ENCODE results near the gene TARS2.

The TARS2 gene

DNA sequence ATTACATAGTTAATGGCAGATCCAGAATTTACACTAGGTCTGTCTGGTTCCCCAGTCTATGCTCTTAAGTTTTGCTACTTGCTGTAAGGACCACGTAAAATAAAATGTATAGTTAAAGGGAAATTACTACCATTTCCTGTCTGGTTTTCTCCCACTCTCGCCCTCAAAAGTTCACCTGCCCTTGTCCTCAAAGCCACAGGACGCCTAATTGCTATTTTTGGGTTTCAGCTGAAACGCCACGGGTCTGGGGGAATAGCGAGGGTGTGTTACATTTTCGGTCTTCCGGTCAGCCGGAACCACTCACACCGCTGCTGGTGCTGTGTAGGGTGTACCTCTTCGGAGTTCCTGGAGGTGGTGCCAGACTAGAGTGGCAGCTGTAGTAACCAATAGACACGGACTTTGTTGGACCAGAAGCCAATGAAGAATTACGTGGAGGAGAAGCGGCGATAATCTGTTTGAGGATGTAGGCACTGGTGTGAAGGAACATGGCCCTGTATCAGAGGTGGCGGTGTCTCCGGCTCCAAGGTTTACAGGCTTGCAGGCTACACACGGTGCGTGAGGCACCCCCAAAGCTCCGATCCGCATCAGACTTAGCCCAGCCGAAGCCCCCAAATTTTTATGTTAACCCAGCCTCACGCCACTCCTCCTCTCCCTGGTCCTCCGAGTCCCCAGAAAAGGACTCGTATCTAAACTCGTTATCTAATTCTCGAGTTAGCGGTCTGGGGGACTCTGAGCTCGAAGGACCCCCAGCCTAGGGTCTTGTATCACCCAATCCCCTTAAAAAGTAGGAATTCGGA, at the start of gene TARS2:
Gene TARS2 (plus strand): TSS at position 454 of the 797 bp plus-strand sequence. CDS start 32 bp downstream, at position 486.
- DNase-seq: peak; percentile 99

- DNase-seq: no peak
Measured at GRCh38 chr1:150441121-150441520, 46.1 kb upstream of the TARS2 start.

GRCh38 chr1:150444232-150444631, 43.0 kb upstream of the TARS2 start:
- DNase-seq: no peak

GRCh38 chr1:150456146-150456647, 31.0 kb upstream of the TARS2 start:
- no peak for DNase-seq

- DNase-seq: peak; percentile 57
Measured at GRCh38 chr1:150464422-150464826, 22.8 kb upstream of the TARS2 start.

DNA sequence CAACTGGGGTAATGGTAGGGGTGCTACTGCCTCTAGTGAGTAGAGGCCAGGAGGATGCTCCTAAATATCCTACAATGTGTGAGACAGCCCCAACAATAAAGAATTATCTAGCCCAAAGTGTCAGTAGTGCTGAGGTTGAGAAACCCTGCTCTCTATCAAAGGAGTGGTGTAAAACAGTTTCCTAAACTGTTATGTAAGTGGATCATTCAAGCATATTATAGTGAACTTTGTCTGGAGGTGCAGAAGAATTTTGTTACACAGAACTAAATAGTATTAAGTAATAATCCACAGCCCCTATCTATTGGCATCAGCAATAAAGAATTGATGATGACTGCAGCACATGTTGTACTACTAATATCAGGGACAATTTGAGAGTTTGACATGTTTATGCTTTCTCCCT, 20.3 kb upstream of the TARS2 start:
- DNase-seq: no peak

DNA sequence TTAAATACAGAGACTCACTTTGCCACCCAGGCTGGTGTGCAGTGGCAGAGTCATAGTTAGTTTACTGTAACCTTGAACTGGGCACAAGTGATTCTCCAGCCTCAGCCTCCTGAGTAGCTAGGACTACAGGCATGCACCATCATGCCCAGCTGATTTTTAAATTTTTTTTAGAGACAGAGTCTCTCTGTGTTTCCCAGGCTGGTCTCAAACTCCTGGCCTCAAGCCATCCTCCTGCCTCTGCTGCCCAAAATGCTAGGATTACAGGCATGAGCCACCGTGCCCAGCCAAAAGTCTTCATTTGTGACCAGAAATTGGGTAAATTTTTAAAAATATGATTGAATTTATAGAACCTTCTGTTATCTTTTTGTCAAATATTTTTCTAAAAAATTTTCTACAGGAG, 17.9 kb upstream of the TARS2 start:
- DNase-seq: no peak

DNA sequence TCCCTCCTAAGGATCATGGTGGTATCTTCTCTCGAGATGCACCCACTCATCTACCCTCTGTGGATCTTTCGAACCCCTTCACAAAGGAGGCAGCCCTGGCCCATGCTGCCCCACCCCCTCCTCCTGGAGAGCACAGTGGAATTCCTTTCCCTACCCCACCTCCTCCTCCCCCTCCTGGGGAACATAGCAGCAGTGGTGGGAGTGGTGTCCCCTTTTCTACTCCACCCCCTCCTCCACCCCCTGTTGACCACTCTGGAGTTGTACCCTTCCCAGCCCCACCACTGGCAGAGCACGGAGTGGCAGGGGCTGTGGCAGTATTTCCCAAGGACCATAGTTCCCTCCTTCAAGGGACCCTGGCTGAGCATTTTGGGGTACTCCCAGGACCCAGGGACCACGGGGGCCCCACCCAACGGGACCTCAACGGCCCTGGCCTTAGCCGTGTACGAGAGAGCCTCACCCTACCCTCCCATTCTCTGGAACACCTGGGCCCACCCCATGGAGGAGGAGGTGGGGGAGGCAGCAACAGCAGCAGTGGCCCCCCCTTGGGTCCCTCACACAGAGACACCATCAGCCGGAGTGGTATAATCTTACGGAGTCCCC, 14.5 kb upstream of the TARS2 start:
- no peak for DNase-seq

GRCh38 chr1:150473659-150474058, 13.6 kb upstream of the TARS2 start:
- DNase-seq: no peak

- no peak for DNase-seq
Measured at GRCh38 chr1:150474869-150475268, 12.3 kb upstream of the TARS2 start.

DNA sequence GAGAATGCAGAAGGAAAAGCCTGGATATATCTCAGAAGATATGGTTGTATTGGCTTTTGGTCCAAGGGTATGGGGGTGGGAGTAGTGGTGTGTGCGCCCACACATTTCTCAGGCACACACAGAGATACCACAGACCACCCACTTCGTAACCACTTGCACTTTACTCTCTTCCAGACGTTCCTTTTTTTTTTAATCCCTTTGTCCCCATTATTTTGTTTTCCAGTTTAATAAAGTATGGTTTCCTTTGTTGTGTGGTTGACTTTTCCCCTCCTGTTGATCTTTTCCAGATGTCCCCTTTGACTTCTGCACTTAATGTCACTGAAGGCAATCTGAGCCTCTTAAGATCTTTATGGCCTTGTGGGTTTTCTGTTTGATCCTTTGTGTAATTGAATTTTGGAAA, 10.5 kb upstream of the TARS2 start:
- DNase-seq: peak; percentile 60

DNA sequence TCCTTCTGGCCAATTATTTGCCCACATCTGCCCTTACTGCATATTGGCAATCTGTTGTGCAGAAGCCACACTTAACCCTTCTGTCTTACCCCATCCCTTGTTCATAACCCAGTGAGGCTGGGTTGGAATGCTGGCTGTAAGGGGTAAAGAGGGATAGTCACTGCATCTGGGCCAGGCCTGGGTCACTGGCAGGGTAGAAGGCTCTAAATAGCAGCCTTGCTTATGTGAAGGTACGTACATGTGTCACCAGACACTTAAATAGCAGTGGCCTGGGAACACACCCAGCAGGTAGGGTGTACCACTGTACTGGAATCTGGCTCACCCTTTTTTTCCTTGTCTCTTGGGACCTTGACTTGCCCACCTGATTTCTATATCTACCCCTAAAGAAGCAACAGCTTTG, 9.9 kb upstream of the TARS2 start:
- peak; percentile 43 for DNase-seq

DNA sequence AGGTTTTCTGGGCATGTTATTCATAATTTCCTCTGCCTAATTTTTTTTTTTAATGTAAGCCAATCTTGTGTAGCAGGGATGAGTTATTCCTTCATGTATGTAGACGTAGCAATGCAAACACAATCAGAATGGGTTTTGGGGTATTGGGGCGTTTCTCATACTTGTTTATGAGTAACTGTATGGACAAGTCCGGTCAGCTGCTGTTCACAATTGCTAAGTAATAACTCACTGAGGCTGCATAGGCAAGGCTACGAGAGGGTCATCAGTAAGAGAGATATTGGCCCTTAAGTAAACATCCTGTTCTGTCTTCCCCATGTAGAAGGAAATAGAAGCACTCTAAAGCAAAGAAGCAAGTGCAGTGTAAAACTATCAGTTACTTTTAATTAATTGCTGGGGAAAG, 9.5 kb upstream of the TARS2 start:
- DNase-seq: no peak

DNA sequence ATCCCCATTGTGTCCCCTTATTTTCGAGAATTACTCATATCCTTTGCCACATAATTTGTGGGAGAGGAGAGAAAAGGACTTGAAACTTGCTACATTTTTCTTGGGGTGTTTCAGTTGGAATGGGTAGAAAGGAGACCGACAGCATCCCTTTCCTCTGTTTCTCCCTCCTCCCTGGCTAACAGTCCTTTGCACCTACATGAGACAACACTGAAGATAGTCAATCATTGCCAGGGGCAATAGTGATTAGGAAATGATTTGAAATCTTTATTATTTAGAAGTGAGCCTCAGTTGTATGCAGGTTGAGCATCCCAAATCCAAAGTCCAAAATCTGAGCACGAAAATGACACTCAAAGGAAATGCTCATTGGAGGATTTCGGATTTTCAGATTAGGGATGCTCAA, 7.8 kb upstream of the TARS2 start:
- DNase-seq: no peak

DNA sequence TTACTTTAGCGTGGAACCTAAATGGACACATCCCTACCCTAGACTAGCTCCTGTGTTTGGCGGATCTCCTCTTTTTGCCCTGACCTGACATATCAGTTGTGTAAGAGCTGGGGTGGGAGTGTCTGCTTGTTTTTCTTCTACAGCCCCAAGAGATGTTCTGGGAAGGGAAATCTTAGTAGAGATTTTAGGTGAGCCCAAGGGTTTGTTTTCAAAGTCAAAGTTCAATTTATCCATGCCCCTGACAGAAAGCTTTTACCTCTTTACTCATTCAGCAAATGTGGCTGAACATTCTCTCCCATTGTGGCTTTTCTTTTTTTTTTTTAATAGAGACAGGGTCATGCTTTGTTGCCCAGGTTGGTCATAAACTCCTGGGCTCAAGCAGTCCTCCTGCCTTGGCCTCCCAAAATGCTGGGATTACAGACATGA, 7.3 kb upstream of the TARS2 start:
- DNase-seq: no peak

DNA sequence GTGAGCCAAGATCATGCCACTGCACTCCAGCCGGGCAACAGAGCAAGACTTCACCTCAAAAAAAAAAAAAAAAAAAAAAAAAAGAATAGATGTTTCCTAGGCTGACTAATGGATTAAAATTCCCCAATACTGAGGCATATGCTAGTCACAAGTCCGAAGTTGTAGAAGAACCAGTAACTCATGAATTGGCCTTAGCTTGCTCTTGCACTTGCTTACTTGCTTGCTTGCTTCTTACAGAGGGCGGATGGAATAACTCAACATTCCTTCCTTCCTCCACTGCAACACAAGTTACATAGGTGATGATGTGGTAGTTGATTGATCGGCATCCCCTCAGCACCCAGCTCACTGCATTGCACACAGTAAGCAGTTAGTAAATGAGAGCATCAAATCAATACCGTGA, 2.8 kb upstream of the TARS2 start:
- DNase-seq: no peak

DNA sequence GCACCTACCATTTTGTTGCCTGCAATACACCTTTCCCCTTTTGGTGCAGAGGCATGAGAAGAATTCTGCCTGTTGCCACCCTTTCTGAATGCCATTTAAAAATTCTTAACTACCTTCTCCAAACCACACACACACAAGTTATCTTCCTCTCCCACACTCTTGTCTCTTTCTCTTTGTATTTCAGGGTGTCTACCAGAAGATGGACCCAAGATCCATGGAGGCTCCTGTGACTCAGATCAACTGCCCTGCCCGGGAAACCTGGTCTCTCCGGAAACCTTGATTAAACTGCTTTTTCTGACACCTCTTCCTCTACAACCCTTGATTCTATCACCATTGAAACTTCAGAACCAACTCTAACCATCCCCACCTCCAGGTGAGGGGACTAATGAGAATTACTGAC, 2.4 kb upstream of the TARS2 start:
- no peak for DNase-seq

DNA sequence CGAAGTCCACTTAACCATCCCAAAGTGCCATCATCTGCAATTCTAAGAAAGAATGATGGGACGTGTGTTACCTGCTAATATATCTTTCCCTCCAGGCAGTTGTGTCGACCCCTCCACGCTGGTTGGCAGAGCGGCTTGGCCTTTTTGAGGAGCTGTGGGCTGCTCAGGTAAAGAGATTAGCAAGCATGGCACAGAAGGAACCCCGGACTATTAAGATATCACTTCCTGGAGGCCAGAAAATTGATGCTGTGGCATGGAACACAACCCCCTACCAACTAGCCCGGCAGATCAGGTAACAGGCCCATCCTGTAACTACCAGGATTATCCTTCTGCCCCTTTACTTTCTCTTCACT, 520 bp downstream of the TARS2 start:
- DNase-seq: no peak

GRCh38 chr1:150493175-150493574, 6.0 kb downstream of the TARS2 start:
- DNase-seq: no peak

GRCh38 chr1:150498342-150498741, 11.1 kb downstream of the TARS2 start:
- DNase-seq: no peak

GRCh38 chr1:150505431-150505830, 18.2 kb downstream of the TARS2 start:
- no peak for DNase-seq

DNA sequence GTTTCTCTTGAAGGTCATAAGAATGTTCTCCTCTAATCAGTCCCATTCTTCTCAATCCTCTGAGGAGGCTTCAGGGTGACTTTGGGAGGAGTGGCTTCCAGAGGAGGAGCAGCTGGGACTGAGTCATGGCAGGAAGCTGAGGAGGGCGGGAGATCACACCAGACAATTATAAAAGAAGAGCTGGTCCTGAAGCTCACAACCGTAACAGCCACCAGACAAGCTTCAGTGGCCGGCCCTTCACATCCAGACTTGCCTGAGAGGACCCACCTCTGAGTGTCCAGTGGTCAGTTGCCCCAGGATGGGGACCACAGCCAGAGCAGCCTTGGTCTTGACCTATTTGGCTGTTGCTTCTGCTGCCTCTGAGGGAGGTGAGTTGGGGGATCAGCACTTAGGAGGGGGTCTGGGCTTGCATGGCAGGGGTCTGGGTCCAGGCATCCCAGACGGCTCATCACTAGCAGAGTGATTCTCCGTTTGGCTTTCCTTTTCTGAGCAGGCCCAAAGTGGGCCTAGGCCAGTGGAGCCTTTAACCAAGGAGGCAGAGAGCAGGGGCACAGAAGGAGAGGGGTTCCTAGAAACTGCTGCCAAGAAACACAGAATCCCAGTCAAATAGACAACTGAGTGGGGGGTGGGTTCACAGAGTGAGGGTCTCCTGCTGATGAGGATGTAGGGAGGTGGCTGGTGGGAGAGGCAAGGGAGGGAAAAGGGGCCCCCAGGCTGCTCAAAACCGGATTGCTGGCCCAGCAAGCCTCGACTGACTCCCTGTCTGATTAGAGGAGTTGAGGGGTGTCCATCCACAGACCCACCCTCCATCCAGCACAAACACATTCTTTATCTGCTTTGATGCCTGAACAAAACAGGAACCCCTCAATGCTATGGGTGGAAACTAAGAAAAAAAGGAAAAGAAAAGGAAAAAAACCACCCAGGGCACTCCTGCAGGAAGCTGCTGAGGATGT, 21.0 kb downstream of the TARS2 start, which contains the start of gene ECM1:
Gene ECM1 (plus strand): TSS at position 198 of the 953 bp plus-strand sequence. CDS start 101 bp downstream, at position 299.
- DNase-seq: no peak

DNA sequence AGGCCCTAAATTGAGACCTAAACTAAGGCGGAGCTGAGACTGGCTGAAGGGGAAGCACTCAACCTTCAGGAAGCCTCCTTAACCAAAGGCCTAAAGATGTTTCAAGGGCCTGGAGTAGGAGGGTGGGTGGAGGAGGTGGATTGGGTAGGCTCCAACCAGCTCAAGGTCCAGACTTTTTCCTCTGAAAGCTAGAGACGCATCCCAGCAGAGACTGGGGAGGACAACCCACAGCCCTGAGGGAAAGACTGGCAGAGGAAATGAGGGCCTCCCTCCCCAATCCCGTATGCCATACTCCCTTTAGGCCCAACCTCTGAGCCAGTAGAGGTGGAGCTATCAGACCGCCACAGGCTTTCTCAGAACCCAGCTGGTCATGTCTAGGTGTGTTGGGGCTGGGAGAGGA, 21.8 kb downstream of the TARS2 start:
- no peak for DNase-seq
